Subcutaneous abdominal adipose tissue (tissue), 5 donors: ENCODE measurements around the gene CEP131.

Experiments
- H3K27ac ChIP-seq: one replicate; pipeline ENCODE4 v1.7.0; 2013; ENCODE audit warnings: low read depth, mild to moderate bottlenecking, inconsistent platforms, low read length, moderate library complexity
- H3K27me3 ChIP-seq, 5 donors: one replicate each; pipeline ENCODE4 v1.7.0; 2013; ENCODE audit warnings: low read length in 5 of 5, inconsistent platforms in 1 of 5; ENCODE audit not compliant: control insufficient read depth in 5 of 5, insufficient read depth in 4 of 5
- H3K36me3 ChIP-seq, 5 donors: one replicate each; pipeline ENCODE4 v1.7.0; 2013; ENCODE audit warnings: low read length in 5 of 5; ENCODE audit not compliant: control insufficient read depth in 5 of 5, insufficient read depth in 5 of 5
- H3K4me1 ChIP-seq, 5 donors: one replicate each; pipeline ENCODE4 v1.7.0; 2013; ENCODE audit warnings: low read length in 5 of 5, mild to moderate bottlenecking in 3 of 5, moderate library complexity in 1 of 5; ENCODE audit not compliant: control insufficient read depth in 5 of 5, insufficient read depth in 5 of 5
- H3K4me3 ChIP-seq, 5 donors: one replicate each; pipeline ENCODE4 v1.7.0; 2013; ENCODE audit warnings: low read length in 5 of 5, low read depth in 1 of 5
- H3K9ac ChIP-seq, 5 donors: one replicate each; pipeline ENCODE4 v1.7.0; 2013; ENCODE audit warnings: low read length in 5 of 5, mild to moderate bottlenecking in 4 of 5, moderate library complexity in 3 of 5
- H3K9me3 ChIP-seq, 5 donors: one replicate each; pipeline ENCODE4 v1.7.0; 2013; ENCODE audit warnings: low read length in 5 of 5; ENCODE audit not compliant: control insufficient read depth in 5 of 5
- donor health status: healthy.
- donor health status: healthy.
- donor health status: healthy.
- donor health status: healthy.
- donor health status: healthy.

Gene CEP131

GRCh38 chr17:81252326-81252986 lies 29.7 kb upstream of the CEP131 start:
- peaks cover 2 to 21% (median 10%) of the 10 kb centered on the region in 5 donors for H3K4me1 ChIP-seq
- no peaks in the 10 kb centered on the region for H3K27me3 ChIP-seq
- peaks cover 0 to 53% (median 41%) of the 10 kb centered on the region in 5 donors for H3K36me3 ChIP-seq
- H3K4me3 ChIP-seq = no peak overlapping the region
- no peak overlapping the region for H3K27ac ChIP-seq
- H3K9ac ChIP-seq = no peak overlapping the region
- no peaks in the 10 kb centered on the region for H3K9me3 ChIP-seq

GRCh38 chr17:81251709-81252301 lies 29.0 kb upstream of the CEP131 start:
- no peaks in the 10 kb centered on the region for H3K9me3 ChIP-seq
- no peaks in the 10 kb centered on the region for H3K27me3 ChIP-seq
- no peak overlapping the region for H3K9ac ChIP-seq
- H3K27ac ChIP-seq = no peak overlapping the region
- peaks cover 2 to 18% (median 10%) of the 10 kb centered on the region in 5 donors for H3K4me1 ChIP-seq
- no peak overlapping the region for H3K4me3 ChIP-seq
- peaks cover 0 to 50% (median 38%) of the 10 kb centered on the region in 5 donors for H3K36me3 ChIP-seq

GRCh38 chr17:81251094-81251708 lies 28.4 kb upstream of the CEP131 start:
- Histone ChIP-seq H3K27ac (no peak overlapping the region), H3K9ac (no peak overlapping the region), H3K4me3 (no peak overlapping the region), H3K36me3 (peaks cover 0 to 52% (median 37%) of the 10 kb centered on the region in 5 donors), H3K9me3 (no peaks in the 10 kb centered on the region), H3K4me1 (peaks cover 2 to 17% (median 10%) of the 10 kb centered on the region in 5 donors), H3K27me3 (no peaks in the 10 kb centered on the region)

GRCh38 chr17:81250286-81251093 lies 27.7 kb upstream of the CEP131 start:
- no peaks in the 10 kb centered on the region for H3K9me3 ChIP-seq
- no peak overlapping the region for H3K27ac ChIP-seq
- peaks cover 2 to 13% (median 9%) of the 10 kb centered on the region in 5 donors for H3K4me1 ChIP-seq
- no peaks in the 10 kb centered on the region for H3K27me3 ChIP-seq
- no peak overlapping the region for H3K4me3 ChIP-seq
- peaks cover 0 to 50% (median 37%) of the 10 kb centered on the region in 5 donors for H3K36me3 ChIP-seq
- no peak overlapping the region for H3K9ac ChIP-seq

- Histone ChIP-seq H3K36me3 (peaks cover 0 to 54% (median 41%) of the 10 kb centered on the region in 5 donors), H3K9ac (no peak overlapping the region), H3K4me3 (no peak overlapping the region), H3K27me3 (no peaks in the 10 kb centered on the region), H3K4me1 (peaks cover 0 to 6% (median 0%) of the 10 kb centered on the region in 5 donors), H3K9me3 (no peaks in the 10 kb centered on the region), H3K27ac (no peak overlapping the region)
Measured at GRCh38 chr17:81249223-81250040, 26.7 kb upstream of the CEP131 start.

GRCh38 chr17:81248649-81249048 lies 25.9 kb upstream of the CEP131 start:
- H3K4me3 ChIP-seq = no peak overlapping the region
- no peak overlapping the region for H3K9ac ChIP-seq
- no peak overlapping the region for H3K27ac ChIP-seq
- H3K9me3 ChIP-seq = no peaks in the 10 kb centered on the region
- no peaks in the 10 kb centered on the region for H3K27me3 ChIP-seq
- peaks cover 0 to 8% (median 0%) of the 10 kb centered on the region in 5 donors for H3K4me1 ChIP-seq
- peaks cover 0 to 54% (median 41%) of the 10 kb centered on the region in 5 donors for H3K36me3 ChIP-seq

- peaks cover 0 to 8% (median 0%) of the 10 kb centered on the region in 5 donors for H3K4me1 ChIP-seq
- no peaks in the 10 kb centered on the region for H3K27me3 ChIP-seq
- no peak overlapping the region for H3K27ac ChIP-seq
- H3K9ac ChIP-seq = no peak overlapping the region
- peaks cover 0 to 50% (median 36%) of the 10 kb centered on the region in 5 donors for H3K36me3 ChIP-seq
- no peaks in the 10 kb centered on the region for H3K9me3 ChIP-seq
- H3K4me3 ChIP-seq = no peak overlapping the region
Measured at GRCh38 chr17:81247339-81247990, 24.7 kb upstream of the CEP131 start.

- Histone ChIP-seq H3K4me3 (no peak overlapping the region), H3K27me3 (no peaks in the 10 kb centered on the region), H3K4me1 (peaks cover 0 to 8% (median 0%) of the 10 kb centered on the region in 5 donors), H3K9ac (no peak overlapping the region), H3K27ac (no peak overlapping the region), H3K36me3 (peaks cover 0 to 43% (median 29%) of the 10 kb centered on the region in 5 donors), H3K9me3 (no peaks in the 10 kb centered on the region)
Measured at GRCh38 chr17:81246679-81247338, 24.0 kb upstream of the CEP131 start.
